Spleen (tissue), 7 donors: ENCODE results near the gene ZNF530.
A peak's percentile ranks its signal among the peaks of the same experiment; 100 is the strongest.

Experiments used
- POLR2AphosphoS5 ChIP-seq, 3 donors: sonication (generic); formaldehyde crosslinking; IDR thresholded peaks; one replicate each; pipeline ENCODE4 v1.5.1; 2017; ENCODE audit warnings: antibody characterized with exemption in 3 of 3
- TF ChIP-seq, protein P1 (sequence below), 11 experiments: fragments of 200-600 bp in 7 of 11; fragments of 450-650 bp in 4 of 11; sonication (generic) in 4 of 11; IDR thresholded peaks in 8 of 11; conservative IDR thresholded peaks in 3 of 11; 1 replicate in 7 of 11; 2 replicates in 4 of 11; pipeline versions ENCODE4 v1.4.0 to v1.8.0; 2016 to 2021; ENCODE audit warnings: antibody characterized with exemption in 11 of 11, inconsistent platforms in 4 of 11, mild to moderate bottlenecking in 1 of 11
- donor health status: DM: no; HTN: no; CAD: no; lungs with moderate emphysema.
- donor health status: DM: no; HTN: no; CAD: no.
- donor health status: DM: no; HTN: no; CAD: no.

DNA sequence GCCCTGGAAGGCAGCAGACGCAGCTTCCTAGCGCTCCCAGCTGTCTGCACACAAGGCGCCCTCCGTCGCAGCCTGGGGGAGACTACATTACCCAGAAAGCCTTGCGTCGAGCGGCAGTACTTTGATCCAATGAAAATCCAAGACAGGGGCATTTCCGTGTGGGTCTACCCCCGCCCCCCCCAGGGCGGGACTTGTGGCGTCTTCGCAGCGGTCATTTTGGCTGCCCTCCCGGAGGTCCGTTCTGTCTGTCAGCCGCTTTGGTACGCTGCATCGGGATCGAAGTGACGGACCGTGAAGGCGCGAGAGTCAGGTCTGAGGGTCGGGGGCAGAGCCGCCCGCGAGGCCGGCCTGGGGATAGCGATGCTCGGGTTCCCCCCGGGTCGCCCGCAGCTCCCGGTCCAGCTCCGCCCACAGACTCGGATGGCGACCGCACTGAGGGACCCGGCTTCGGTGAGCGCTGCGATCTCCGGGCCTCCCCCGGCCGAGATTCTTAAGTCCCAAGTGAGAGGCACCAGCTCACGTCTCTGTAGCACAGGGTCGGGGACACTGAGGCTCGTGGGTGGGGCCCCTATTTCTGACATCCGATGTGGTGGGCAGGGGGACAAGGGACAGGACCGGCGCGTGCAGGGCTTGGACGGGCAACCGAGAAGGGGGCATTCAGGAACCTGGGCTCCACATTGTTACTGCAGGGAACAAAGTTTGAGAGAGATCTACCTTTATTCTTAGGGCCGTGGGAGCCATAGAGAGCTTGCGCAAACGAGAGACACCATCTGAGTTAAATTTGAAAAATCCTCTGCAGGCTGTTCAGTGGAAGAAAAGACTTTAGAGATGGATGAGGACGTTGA, 33.5 kb downstream of the ZNF530 start, which contains the start of gene ZNF211:
- peak; percentile 84 to 88 (median 86) for TF ChIP-seq POLR2AphosphoS5 (IDR thresholded peaks at IDR 0.05)
- TF ChIP-seq, protein P1, sequence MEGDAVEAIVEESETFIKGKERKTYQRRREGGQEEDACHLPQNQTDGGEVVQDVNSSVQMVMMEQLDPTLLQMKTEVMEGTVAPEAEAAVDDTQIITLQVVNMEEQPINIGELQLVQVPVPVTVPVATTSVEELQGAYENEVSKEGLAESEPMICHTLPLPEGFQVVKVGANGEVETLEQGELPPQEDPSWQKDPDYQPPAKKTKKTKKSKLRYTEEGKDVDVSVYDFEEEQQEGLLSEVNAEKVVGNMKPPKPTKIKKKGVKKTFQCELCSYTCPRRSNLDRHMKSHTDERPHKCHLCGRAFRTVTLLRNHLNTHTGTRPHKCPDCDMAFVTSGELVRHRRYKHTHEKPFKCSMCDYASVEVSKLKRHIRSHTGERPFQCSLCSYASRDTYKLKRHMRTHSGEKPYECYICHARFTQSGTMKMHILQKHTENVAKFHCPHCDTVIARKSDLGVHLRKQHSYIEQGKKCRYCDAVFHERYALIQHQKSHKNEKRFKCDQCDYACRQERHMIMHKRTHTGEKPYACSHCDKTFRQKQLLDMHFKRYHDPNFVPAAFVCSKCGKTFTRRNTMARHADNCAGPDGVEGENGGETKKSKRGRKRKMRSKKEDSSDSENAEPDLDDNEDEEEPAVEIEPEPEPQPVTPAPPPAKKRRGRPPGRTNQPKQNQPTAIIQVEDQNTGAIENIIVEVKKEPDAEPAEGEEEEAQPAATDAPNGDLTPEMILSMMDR (IDR thresholded peaks at IDR 0.05 in 8 of 11, conservative IDR thresholded peaks at IDR 0.05 in 3 of 11): peak in 2 of 11 experiments; percentile 6 to 10
